T-helper 2 cell treated with Interferon-gamma antibody and Interleukin-4, amounts not matched to agents 5 μg/mL and 100 μg/mL, for 36 hours (primary cell): ENCODE results near the gene KRT76.

Experiments
- DNase-seq: peaks from one replicate; pipeline ENCODE4 v3.0.0; 2021; ENCODE audit warnings: low spot score
- H3K27ac Mint-ChIP-seq: one replicate; pipeline ENCODE4 v1.8.0; 2021; ENCODE audit warnings: mild to moderate bottlenecking, mixed read lengths
- H3K27me3 Mint-ChIP-seq: one replicate; pipeline ENCODE4 v1.8.0; 2021; ENCODE audit warnings: low read depth, mixed read lengths
- H3K36me3 Mint-ChIP-seq: one replicate; pipeline ENCODE4 v1.8.0; 2021; ENCODE audit warnings: low read depth, mixed read lengths
- H3K4me1 Mint-ChIP-seq: one replicate; pipeline ENCODE4 v1.8.0; 2021; ENCODE audit warnings: low read depth, mixed read lengths
- H3K4me3 Mint-ChIP-seq: one replicate; pipeline ENCODE4 v1.8.0; 2022; ENCODE audit warnings: mild to moderate bottlenecking, moderate library complexity, mixed read lengths
- H3K9me3 Mint-ChIP-seq: one replicate; pipeline ENCODE4 v1.8.0; 2021; ENCODE audit warnings: mixed read lengths

KRT76 gene

DNA sequence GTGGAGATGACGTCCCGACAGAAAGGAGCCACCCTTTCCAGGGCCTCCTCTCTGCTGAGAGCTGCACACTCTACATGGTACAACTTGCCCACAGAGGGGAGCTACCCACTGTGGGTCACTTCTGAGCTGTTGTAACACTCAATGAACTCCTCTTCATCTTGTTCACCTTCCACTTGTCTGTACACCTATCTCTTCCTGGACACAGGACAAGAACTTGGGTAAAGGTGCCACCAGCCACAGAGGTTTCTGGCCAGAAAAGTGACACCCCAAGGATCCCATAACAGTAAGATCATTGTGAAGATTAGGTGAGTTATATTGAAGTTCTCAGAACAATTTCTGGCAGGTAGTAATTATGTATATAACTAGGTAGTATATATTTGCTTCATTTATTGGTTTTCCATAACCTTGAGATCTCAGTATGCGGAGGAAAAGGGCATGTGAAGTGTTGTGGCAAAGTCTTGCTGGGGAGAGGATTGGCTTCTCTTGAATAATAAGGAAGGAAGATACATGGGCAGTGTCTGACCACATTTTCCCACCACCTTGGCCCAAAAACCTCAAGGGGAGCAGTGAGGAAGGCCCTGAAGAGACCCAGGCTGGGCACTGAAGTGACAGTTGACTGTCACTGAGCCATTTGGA, 34.2 kb downstream of the KRT76 start:
- DNase-seq = no peak
- H3K36me3 Mint-ChIP-seq = no peaks in the 10 kb centered on the region
- H3K9me3 Mint-ChIP-seq = no peaks in the 10 kb centered on the region
- no peak overlapping the region for H3K4me3 Mint-ChIP-seq
- H3K27ac Mint-ChIP-seq = no peak overlapping the region
- H3K27me3 Mint-ChIP-seq = peaks cover 15% of the 10 kb centered on the region
- H3K4me1 Mint-ChIP-seq = no peaks in the 10 kb centered on the region

DNA sequence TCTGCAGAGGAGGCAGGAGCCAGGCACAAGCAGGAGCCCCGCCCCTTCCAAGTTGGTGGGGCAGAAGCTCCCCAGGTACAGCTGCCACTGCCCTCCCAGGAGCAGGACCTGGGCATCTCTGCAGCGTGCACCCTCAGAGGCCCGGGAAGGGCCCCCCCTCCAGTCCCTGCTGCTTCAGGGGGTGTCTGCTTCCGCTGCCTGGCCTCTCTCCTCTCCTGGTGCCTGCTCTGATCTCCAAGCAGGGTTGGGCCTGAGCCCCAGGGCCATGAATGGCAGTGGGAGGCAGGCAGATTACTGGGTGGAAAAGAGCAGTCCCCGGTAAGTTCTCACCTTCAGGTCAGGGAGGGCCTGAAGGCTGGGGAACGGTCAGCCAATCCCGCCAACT, 35.0 kb downstream of the KRT76 start:
- peaks cover 15% of the 10 kb centered on the region for H3K27me3 Mint-ChIP-seq
- DNase-seq = no peak
- H3K27ac Mint-ChIP-seq = no peak overlapping the region
- no peaks in the 10 kb centered on the region for H3K36me3 Mint-ChIP-seq
- no peaks in the 10 kb centered on the region for H3K9me3 Mint-ChIP-seq
- no peak overlapping the region for H3K4me3 Mint-ChIP-seq
- H3K4me1 Mint-ChIP-seq = no peaks in the 10 kb centered on the region

DNA sequence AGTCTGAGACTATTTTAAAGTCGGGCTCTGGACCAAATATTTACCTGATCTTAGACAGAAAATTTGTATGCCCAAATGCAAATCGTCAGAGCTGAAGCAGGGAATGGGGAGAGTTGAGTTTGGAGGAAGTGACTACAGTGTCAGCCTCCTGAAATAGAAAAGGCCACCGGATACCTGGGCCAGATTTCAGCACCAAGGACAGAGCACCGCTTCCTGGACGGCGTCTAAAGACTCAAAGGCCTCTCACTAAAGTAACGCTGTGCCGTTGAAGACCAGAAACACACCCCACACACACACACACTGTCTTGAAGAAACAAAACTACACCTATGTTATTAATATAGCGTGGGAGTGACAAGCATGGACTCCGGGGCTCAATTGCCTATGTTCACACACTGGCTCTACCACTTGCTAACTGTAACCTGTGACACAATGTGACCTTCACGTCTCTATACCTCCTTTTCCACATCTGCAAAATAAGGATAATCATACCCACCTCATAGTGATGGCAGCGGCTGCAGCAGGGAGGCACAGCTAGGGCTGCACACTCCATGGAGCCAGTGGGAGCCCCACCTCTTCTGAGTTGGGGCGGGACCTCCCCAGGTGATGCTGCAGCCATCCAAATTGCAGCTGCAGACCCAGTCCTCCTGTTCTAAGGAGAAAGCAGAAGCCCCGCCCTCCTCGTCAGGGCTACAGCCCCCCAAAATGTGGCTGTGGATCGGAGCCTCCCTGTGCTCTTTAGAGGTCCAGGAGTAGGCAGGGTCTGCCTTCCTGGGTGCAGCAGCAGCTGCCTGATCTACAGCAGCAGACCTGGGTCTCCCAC, 35.6 kb downstream of the KRT76 start:
- H3K4me3 Mint-ChIP-seq = no peak overlapping the region
- H3K27ac Mint-ChIP-seq = no peak overlapping the region
- peaks cover 15% of the 10 kb centered on the region for H3K27me3 Mint-ChIP-seq
- no peaks in the 10 kb centered on the region for H3K36me3 Mint-ChIP-seq
- H3K4me1 Mint-ChIP-seq = no peaks in the 10 kb centered on the region
- H3K9me3 Mint-ChIP-seq = no peaks in the 10 kb centered on the region
- peak; percentile 49 for DNase-seq

- Mint-ChIP-seq H3K9me3 (no peaks in the 10 kb centered on the region), H3K36me3 (no peaks in the 10 kb centered on the region), H3K4me3 (no peak overlapping the region), H3K27me3 (peaks cover 12% of the 10 kb centered on the region), H3K27ac (no peak overlapping the region), H3K4me1 (no peaks in the 10 kb centered on the region)
- DNase-seq = no peak
These were observed 36.6 kb downstream of the KRT76 start for GRCh38 chr12:52740584-52740983.

- Mint-ChIP-seq H3K36me3 (no peaks in the 10 kb centered on the region), H3K4me1 (no peaks in the 10 kb centered on the region), H3K4me3 (no peak overlapping the region), H3K9me3 (no peaks in the 10 kb centered on the region), H3K27ac (no peak overlapping the region), H3K27me3 (peaks cover 9% of the 10 kb centered on the region)
- DNase-seq = no peak
These were observed 37.2 kb downstream of the KRT76 start for GRCh38 chr12:52739963-52740362.

DNA sequence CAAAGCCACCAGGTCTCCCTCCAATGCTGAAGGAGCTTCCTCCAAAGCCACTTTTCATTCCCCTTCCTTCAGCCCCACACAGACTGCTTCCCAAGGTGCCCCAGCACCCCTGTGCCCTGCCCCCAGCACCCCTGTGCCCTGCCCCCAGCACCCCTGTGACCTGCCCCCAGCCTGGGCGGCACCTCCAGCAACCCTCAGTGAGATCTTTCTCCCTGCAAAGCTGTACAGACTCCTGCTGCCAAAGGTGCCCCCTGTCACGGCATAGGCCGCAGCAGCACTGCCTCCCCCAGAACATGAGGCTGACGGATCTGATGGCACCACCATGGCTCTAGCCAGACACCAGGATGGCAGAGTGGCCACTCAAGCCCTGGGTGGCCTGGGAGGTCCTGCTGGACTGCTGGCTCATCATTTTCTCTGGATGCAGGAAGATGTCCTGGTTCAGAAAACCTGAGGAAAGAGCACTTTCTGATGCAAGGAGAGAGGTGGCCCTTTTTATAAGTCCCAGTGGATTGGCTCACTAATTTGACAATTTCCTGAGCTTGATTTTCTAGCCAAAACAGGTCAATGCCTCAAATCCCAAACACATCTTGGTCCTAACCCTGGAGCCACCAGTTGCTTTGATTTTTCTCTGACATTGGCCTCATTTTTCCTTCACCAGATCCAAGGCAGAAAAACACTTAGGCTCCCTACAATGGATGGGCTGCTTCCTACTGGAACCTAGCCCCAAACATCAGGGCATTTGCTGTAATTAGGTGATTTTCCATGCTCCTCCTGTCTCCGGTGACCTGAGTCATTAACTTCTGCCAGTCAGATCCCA, 41.1 kb downstream of the KRT76 start:
- Mint-ChIP-seq H3K27me3 (no peaks in the 10 kb centered on the region), H3K4me1 (no peaks in the 10 kb centered on the region), H3K36me3 (no peaks in the 10 kb centered on the region), H3K27ac (no peak overlapping the region), H3K9me3 (no peaks in the 10 kb centered on the region), H3K4me3 (no peak overlapping the region)
- DNase-seq = no peak

DNA sequence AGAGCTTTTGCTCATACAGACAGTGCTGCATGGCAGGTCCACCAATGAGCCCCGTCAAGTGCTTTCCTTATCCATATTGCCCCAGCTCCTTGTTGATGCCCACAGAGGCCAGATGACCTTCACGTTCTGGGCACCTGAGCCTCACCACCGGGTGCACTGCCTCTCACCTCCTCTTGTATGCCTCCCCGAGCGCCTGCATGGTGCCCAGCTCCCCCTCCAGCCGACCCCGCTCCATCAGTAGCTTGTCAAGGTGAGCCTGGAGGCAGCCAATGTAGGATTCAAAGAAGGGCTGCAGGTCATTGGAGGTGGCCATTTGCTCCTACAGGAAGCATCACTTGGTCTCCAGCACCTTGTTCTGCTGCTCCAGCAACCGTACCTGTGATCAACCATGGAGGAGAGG, 42.0 kb downstream of the KRT76 start:
- Mint-ChIP-seq H3K4me3 (no peak overlapping the region), H3K9me3 (no peaks in the 10 kb centered on the region), H3K27me3 (peaks cover 2% of the 10 kb centered on the region)

DNA sequence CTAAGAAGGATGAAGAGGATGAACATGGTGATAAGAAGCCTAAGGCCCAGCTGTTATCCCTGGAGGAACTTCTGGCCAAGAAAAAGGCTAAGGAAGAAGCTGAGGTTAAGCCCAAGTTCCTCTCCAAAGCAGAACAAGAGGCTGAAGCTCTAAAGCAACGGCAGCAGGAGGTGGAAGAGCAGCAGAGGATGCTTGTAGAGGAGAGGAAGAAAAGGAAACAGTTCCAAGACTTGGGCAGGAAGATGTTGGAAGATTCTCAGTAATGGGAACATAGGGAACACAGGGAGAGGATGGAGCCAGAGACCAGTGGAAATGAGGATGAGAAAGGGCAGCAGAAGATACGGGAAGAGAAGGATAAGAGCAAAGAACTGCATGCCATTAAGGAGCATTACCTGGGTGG, 46.4 kb downstream of the KRT76 start:
- no peaks in the 10 kb centered on the region for H3K4me1 Mint-ChIP-seq
- no peak for DNase-seq
- no peaks in the 10 kb centered on the region for H3K36me3 Mint-ChIP-seq
- H3K27ac Mint-ChIP-seq = no peak overlapping the region
- no peaks in the 10 kb centered on the region for H3K9me3 Mint-ChIP-seq
- H3K4me3 Mint-ChIP-seq = no peak overlapping the region
- peaks cover 13% of the 10 kb centered on the region for H3K27me3 Mint-ChIP-seq

More for the DNA sequence above, 42.0 kb downstream of the KRT76 start:
- no peak for DNase-seq
- Mint-ChIP-seq H3K36me3 (no peaks in the 10 kb centered on the region), H3K27ac (no peak overlapping the region), H3K4me1 (no peaks in the 10 kb centered on the region)

DNA sequence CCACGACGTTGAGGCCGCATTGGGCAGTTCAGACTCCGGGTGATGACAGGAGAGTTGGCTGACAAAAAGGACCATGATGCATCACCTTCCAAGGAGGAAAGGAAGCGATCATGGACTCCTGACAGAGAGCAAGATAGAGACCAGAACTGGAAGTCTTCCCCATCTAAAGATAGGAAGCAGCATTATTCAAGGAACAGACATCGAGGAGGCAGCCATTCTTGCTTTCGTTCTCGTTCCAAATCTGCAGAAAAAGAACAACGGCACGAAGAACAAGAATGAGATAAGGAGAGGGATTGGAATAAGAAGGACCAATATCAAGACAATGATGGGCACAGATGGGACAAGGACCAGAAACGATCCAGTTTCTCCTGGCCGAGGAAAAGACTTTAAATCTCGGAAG, 46.8 kb downstream of the KRT76 start:
- H3K4me1 Mint-ChIP-seq = no peaks in the 10 kb centered on the region
- no peaks in the 10 kb centered on the region for H3K36me3 Mint-ChIP-seq
- H3K9me3 Mint-ChIP-seq = no peaks in the 10 kb centered on the region
- no peak overlapping the region for H3K4me3 Mint-ChIP-seq
- peaks cover 13% of the 10 kb centered on the region for H3K27me3 Mint-ChIP-seq
- no peak for DNase-seq
- H3K27ac Mint-ChIP-seq = no peak overlapping the region

- no peak for DNase-seq
- Mint-ChIP-seq H3K27ac (no peak overlapping the region), H3K9me3 (no peaks in the 10 kb centered on the region), H3K27me3 (peaks cover 13% of the 10 kb centered on the region), H3K4me3 (no peak overlapping the region), H3K36me3 (no peaks in the 10 kb centered on the region), H3K4me1 (no peaks in the 10 kb centered on the region)
These were observed 48.0 kb downstream of the KRT76 start for GRCh38 chr12:52729147-52729546.

GRCh38 chr12:52728374-52728773, 48.8 kb downstream of the KRT76 start:
- DNase-seq = no peak
- Mint-ChIP-seq H3K4me1 (no peaks in the 10 kb centered on the region), H3K9me3 (no peaks in the 10 kb centered on the region), H3K4me3 (no peak overlapping the region), H3K27ac (no peak overlapping the region), H3K36me3 (no peaks in the 10 kb centered on the region), H3K27me3 (peaks cover 16% of the 10 kb centered on the region)

DNA sequence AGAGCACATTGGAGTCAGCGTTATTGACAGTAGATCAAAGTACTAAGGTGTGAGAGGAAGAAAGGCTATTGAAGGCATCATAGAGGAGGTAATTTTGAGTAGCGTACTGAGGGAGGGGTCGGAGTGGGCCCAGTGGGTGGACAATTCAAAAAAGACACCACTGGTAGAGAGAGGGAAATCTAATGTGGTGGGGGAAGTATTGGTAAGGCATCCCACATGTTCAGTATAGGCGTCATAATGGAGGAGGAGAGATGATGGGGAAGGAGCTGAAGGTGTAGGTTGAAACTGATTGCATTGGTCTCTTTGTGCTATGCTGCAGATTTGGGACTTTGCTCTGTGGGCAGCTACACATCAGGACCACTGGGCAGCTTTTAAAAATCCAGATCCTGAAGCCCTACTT, 50.1 kb downstream of the KRT76 start:
- no peaks in the 10 kb centered on the region for H3K9me3 Mint-ChIP-seq
- H3K4me1 Mint-ChIP-seq = no peaks in the 10 kb centered on the region
- H3K36me3 Mint-ChIP-seq = no peaks in the 10 kb centered on the region
- H3K27ac Mint-ChIP-seq = no peak overlapping the region
- no peak for DNase-seq
- no peak overlapping the region for H3K4me3 Mint-ChIP-seq
- peaks cover 16% of the 10 kb centered on the region for H3K27me3 Mint-ChIP-seq

DNA sequence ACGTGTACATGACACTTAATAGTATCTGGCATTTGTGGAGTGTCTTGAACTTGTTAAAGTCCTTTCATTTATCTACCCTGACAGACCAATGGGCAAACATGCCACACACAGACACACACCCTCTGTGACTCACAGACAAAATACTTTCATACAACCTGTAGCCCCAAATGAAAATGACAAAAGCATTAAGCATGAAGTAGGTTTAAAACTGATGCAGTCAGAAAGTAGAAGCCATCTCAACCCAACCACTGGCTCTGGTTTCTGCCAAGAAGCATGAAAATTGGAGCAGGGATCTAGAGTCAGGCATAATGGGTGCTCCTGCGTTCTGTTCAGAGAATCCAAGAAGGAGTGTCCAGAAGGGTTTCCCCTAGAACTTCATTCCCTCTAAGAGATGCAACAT, 50.7 kb downstream of the KRT76 start:
- Mint-ChIP-seq H3K27me3 (peaks cover 16% of the 10 kb centered on the region), H3K9me3 (no peaks in the 10 kb centered on the region), H3K4me1 (no peaks in the 10 kb centered on the region), H3K4me3 (no peak overlapping the region), H3K27ac (no peak overlapping the region), H3K36me3 (no peaks in the 10 kb centered on the region)
- no peak for DNase-seq

GRCh38 chr12:52724384-52724783, 52.8 kb downstream of the KRT76 start:
- H3K27ac Mint-ChIP-seq = no peak overlapping the region
- DNase-seq = no peak
- no peaks in the 10 kb centered on the region for H3K36me3 Mint-ChIP-seq

More at GRCh38 chr12:52724384-52724783, 52.8 kb downstream of the KRT76 start:
- Mint-ChIP-seq H3K4me1 (no peaks in the 10 kb centered on the region), H3K9me3 (no peaks in the 10 kb centered on the region), H3K4me3 (no peak overlapping the region), H3K27me3 (peaks cover 14% of the 10 kb centered on the region)
